Fibroblast of peridontal ligament (primary cell): ENCODE data around the gene DGKZ.
"Not testable (repeated sequence)": the region's sequence is repeated elsewhere in the genome, so short reads cannot be mapped to it uniquely, and the experiment has no call there.

ENCODE experiments used
- DNase-seq: peaks from one replicate; pipeline ENCODE4 v3.0.0-alpha.2; 2010; ENCODE audit errors: extremely low read depth

Gene DGKZ, protein sequence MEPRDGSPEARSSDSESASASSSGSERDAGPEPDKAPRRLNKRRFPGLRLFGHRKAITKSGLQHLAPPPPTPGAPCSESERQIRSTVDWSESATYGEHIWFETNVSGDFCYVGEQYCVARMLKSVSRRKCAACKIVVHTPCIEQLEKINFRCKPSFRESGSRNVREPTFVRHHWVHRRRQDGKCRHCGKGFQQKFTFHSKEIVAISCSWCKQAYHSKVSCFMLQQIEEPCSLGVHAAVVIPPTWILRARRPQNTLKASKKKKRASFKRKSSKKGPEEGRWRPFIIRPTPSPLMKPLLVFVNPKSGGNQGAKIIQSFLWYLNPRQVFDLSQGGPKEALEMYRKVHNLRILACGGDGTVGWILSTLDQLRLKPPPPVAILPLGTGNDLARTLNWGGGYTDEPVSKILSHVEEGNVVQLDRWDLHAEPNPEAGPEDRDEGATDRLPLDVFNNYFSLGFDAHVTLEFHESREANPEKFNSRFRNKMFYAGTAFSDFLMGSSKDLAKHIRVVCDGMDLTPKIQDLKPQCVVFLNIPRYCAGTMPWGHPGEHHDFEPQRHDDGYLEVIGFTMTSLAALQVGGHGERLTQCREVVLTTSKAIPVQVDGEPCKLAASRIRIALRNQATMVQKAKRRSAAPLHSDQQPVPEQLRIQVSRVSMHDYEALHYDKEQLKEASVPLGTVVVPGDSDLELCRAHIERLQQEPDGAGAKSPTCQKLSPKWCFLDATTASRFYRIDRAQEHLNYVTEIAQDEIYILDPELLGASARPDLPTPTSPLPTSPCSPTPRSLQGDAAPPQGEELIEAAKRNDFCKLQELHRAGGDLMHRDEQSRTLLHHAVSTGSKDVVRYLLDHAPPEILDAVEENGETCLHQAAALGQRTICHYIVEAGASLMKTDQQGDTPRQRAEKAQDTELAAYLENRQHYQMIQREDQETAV

DNA sequence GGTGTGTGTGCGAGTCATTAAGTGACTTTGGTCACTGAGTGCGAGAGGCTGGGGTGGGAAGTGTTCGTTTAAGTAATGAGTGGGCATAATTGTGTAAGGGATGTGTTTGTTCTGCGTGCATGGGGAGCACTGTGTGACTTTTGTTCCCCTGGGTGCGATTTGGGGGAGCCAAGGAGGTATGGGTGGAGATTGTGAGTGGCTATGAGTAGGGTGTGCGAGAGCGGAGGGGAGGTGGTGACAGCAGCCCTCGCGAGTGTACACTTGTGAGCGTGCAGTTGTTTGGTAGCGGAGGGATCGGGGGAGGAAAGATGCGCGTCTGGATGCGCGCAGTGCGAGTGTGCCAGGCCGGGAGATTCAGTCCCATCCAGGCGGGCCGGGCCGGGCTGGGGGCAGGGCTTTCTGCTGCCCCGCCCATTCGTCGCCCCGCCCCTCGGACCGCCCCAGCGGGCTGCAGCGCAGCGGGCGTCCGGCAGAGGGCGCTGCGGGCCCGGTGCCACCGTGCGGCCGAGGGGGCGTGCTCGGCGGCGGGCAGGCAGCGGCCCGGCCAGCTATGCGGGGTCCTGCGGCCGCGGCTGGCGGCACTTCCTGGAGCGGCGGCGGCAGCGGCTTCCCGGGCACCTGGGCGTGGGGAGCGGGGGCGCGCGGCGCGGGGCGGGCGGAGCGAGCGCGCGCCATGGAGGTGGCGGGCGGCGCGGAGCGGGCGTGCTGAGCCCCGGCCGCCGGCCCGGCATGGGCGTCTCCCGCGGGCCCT lies at the start of gene DGKZ:
DGKZ (plus strand) TSS at position 578 of the 751 bp plus-strand sequence. CDS start 197 bp downstream, outside the sequence.
- peak; percentile 65 for DNase-seq

DNA sequence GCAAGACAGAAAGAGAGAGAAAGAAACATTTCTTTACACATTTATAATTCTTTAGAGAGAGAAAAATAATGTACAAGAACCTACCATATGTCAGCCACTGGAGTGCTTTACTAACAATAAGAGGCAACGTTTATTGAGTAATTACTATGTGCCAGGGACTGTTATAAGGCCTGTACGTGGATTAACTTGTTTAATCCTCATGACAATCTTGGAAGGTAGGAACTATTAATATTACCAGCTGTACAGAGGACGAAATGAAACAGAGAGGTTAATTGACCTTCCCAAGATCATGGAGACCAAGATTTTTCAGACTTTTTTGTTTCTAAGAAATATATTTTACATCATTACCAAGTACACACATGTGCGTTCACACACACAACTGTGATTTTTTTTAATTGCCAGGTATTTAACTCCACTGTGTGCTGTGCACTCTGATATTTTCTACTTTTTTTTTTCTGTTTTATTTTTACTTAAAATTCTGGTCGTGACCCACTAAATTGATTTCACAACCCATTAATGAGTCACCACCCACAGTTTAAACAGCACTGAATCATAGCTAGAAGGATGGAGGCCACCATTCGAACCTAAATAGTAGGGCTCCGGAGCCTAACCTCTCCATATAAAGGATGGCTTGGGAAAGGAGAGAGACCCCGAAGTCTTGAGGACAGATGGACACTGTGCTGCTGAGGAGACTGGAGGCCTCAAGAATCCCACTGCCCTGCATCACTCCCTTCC lies 48.4 kb upstream of the DGKZ start:
- DNase-seq = peak; percentile 92

DNA sequence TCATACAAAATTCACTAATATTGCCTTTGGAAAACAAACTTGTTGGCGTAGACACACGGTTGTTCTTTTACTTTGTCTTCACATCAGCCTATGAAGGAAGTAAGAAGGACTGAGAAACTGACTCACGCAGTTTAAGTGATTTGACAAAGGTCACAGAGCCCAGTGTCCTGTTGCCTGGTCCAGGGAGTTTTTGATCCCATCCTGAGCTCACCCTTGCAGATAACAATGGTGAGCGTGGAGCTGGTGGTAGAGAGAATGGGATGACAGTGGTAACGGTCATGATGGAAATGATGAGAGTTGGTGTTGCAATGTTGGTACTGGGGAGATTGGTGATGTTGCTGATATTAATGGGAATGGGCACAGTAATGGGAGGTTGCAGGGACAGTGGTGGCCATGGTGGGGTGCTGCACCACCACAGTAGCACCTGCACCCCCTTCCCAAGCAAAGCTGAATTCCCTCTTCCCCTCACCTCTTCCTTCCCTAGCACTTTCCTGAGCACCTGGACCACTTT lies 47.8 kb upstream of the DGKZ start:
- no peak for DNase-seq

DNA sequence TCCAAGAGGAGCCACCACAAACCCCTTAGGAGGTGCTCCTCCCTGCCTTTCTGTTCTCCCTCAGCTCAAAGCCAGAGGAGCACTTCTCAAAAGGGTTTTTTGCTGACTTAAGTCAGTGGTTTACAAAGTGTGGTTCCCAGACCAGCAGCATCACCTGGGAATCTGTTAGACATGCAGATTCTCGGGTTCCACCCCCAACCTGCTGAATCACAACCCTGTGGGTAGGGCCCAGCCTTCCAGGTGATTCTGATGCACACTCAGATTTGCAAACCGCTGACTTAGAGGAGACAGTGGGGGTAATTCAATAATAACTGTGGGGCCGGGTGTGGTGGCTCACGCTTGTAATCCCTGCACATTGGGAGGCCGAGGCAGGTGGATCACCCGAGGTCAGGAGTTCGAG lies 47.0 kb upstream of the DGKZ start:
- no peak for DNase-seq

DNA sequence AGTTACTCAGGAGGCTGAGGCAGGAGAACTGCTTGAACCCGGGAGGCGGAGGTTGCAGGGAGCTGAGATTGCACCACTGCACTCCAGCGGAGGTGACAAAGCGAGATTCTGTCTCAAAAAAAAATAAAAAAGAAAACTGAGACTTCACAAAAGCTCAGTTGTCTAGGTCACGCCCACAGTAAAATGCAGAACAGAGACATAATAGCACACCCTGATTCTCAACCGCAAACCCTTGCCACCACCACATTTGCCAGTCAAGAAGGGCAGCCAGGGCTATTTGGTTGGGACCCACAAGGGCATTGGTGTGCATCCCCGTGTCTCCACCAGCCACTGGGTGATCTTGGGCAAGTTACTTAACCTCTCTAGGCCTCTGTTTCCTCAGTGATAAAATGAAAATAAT lies 44.4 kb upstream of the DGKZ start:
- no peak for DNase-seq

DNA sequence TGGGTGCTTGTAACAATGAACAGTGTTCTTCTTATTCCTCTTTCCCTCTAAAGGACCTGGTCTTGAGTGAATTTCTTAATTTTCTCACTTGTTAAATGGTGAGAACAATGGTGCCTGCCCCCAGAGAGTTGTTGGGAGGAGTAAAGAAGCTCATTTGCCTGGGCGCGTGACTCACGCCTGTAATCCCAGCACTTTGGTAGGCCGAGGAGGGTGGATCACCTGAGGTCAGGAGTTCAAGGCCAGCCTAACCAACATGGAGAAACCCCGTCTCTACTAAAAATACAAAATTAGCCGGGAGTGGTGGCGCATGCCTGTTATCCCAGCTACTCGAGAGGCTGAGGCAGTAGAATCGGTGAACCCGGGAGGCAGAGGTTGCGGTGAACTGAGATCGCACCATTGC lies 43.2 kb upstream of the DGKZ start:
- not testable (repeated sequence) for DNase-seq

DNA sequence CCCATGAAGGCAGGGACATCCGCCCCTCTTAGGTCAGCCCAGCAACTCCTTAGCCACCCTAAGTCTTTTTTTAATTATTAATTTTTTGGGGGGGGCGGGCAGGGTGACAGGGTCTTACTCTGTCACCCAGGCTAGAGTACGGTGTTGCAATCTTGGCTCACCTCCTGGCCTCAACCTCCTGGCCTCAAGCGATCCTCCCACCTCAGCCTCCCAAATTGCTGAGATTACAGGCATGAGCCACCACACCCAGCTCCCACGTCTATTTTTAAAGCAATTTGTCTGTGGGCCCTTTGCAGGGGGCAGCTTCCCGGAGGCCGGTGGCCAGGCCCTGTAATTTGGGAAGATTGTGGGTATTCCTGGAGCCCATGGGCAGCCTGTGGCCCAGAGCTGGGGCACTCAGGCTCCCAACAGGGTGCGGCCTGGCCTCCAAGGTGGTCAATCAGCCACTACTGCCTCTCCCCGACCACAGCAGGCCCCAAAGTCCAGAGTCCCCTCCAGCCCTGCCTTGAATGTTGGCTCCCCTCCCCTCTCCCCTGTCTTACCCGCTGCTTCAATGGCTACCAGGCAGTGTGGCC lies 42.6 kb upstream of the DGKZ start:
- no peak for DNase-seq

DNA sequence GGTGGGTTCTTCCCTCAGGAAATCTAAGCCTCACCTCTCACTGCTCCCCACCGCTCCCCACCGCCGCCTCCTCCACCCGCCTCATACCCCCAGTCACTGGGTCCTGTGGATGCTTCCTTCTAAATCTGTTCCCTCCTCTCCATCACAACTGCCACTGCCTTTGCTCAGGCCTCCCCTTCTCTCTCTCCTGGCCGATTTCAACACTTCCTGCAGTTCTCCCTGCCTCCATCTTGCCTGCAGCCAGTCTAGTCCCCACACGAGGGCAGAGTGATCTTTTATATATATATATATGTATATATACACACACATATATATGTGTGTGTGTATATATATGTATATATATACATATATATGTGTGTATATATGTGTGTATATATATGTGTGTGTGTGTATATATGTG lies 42.0 kb upstream of the DGKZ start:
- DNase-seq = no peak

DNA sequence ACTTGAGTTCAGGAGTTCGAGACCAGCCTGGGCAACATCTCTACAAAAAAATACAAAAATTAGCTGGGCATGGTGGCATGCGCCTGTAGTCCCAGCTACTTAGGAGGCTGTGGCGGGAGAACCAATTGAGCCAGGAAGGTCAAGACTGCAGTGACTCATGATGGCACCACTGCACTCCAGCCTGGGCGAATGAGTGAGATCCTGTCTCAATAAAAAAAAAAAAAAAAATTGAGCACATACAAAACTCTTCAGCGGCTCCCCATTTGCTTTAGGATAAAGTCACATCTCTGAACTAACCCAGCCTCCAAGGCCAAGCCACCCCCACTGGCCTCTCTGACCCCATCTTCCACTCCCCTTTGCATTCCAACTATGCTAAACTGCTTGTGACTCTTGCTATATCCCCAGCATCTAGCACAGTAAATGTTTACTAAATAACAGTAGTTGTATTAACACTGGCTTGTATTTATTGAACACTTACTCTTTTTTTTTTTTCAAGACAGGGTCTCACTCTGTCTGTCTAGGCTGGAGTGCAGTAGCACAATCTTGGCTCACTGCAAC lies 40.9 kb upstream of the DGKZ start:
- no peak for DNase-seq

DNA sequence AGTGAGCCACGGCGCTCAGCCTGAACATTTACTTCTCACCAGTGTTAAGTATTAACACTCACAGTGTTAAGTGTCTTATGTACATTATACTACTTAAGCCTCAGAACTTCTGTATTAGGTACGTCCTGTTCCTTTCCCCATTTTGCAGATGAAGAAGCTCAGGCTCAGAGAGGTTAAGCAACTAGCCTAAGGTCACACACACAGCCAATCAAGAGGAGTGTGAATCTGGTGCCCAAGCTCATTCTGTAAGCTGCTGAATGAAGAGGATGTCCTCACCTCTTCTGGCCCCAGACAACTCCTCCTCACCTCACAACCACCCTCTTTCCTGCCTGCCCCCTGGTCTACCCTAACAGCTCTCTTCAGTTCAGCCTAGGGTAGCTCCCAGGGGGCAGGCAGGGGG lies 39.9 kb upstream of the DGKZ start:
- no peak for DNase-seq

DNA sequence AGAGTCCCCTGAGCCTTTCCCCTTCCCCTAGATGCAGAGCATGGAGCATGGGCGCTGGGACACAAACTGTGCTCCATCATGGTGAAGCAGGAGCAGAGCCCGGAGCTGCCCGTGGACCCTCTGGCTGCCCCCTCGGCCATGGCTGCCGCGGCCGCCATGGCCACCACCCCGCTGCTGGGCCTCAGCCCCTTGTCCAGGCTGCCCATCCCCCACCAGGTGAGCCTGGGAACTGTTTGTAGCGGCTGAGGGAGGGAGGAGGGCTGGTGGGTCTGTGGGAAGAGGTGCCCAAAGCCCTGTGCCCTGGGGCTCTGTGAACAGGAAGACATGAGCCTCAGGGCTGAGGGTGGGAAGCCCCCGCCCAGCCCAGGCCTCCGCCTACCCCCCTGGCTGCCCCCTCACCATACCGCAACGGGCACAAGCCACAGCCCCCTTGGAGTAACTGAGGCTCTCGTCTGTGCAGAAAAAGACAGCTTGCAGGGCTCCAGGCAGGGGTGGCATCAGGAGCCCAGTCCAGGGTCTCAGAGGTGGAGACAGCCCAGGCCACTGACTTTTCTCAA lies 39.4 kb upstream of the DGKZ start:
- no peak for DNase-seq

DNA sequence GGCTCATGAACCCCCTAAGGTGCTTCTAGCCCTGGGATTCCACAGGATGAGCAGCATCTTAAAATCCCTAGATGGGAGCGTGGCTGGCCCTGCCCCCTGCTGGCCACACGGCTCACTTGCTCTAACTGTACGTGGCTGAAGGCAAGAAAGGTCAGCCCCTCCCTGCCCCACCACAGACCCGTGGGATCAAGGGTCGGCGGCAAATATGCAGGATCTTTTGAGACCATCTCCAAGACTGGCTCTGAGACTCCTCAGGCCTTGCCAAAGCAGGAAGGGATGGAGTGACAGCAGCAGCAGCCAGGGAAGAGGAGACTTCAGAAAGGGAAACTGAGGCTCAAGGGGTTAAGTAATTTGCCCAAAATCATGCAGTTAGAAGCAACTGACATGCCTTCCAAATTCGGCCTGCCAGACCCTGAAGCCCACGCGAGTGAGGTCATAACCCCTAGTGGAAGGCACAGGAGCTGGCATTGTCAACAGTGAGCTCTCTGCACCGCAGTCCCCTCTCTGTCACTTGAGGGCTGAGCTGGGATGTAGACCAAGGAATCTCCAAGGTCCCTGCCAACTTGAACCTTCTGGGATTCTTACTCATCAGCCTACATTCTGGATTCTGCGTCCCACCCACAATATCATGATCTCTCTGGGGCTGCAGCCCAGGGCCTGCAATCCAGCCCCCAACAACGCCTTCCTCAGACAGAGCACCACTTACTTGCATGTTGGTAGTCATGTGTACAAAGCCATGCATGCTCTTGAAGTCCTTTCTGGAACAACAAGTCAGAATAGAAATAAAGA lies 38.4 kb upstream of the DGKZ start:
- peak; percentile 71 for DNase-seq

DNA sequence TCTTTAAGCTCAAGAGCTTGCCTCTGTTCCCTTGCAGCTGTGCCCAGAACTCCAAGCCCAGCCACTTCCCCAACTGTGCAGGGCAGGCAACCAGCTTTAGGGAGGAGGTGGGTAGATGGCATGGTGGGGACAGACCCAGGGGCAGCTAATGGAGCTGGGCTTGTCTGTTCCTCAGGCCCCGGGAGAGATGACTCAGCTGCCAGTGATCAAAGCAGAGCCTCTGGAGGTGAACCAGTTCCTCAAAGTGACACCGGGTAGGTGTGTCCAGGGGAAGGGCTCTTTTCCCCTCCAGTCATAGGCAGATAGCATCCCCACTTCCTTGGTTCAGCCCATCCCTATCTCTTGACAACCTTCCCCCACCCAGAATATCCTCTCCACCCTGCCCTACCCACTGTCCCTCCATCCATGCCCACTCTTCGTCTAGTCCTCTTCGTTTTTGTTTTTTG lies 37.4 kb upstream of the DGKZ start:
- no peak for DNase-seq

DNA sequence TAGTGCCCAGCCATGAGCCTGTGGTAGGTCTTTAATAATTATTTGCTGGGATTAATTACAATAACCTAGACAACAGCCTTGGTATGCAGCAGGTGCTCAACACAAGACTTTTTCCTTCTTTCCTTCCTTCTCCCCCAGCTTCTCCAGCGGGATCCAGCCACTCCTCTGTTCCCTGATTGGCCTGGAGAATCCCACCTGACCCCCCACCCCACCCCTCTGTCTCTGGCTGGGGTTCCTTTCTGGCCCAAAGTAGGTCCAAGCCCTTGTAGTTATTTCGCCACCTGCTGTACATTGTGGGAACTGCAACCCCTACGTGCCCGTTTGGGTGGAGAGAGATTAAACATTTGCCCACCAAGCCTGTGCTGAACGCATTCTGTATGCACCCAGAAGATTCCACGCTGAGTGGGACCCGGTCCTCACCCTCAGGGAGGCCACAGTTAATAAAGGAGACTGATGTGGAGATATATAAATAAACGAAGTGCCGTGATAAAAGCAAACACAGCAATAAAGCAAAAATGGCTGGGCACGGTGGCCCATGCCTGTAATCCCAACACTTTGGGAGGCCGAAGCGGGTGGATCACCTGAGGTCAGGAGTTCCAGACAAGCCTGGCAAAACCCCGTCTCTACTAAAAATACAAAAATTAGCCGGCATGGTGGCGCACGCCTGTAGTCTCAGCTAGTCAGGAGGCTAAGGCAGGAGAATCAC lies 32.1 kb upstream of the DGKZ start:
- peak; percentile 81 for DNase-seq

DNA sequence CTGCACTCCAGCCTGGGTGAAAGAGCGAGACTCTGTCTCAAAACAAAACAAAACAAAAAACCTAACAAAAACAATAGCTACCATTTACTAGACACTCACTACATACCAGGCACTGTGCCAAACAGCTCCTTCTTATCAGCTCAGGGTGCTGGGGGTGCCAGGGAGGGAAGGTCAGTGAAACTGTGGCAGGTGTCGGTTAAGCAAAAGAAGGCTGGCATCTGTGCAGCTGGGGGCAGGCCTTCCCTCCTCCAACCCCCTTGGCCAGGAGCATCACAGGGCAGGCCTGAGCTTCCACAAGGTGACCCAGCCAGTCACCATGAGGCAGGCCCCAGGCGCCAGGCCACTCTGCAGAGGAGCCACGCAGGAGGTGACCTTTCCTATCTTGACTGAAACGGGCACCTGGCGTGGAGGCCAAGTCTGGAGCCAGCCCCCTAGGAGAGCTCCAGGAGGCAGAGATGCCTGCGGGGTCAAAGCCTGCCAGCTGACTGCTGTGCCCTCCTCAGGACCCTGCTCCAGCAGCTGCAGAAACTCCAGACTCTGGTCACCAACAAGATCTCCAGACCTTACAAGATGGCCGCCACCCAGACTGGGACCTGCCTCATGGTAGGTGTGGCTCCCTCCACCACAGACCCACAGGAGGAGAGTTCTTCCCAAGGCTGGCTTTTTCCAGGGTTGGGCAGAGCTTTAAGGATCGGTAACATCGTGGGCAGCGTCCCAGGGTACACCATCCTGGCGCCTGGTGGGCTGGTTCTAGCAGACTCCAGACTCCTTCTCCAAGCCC lies 31.3 kb upstream of the DGKZ start:
- DNase-seq = no peak

DNA sequence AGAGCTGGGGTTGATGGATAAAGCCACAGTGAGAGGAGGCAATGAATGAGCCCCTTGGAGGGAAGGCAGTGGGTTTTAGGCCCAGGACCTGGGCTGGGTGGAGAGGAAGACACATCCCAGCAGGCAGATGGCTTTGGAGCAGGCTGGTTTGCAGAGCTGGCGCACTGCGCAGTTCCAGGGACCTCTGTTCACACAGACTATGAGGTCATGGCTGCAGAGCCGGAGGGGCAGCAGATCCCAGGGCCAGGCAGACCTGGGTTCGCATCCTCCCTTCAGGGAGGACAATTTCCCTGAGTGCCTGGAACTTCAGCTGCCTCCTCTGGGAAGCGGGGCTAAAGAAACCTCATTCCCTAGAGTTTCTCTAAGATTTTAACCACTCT lies 28.2 kb upstream of the DGKZ start:
- DNase-seq = no peak

DNA sequence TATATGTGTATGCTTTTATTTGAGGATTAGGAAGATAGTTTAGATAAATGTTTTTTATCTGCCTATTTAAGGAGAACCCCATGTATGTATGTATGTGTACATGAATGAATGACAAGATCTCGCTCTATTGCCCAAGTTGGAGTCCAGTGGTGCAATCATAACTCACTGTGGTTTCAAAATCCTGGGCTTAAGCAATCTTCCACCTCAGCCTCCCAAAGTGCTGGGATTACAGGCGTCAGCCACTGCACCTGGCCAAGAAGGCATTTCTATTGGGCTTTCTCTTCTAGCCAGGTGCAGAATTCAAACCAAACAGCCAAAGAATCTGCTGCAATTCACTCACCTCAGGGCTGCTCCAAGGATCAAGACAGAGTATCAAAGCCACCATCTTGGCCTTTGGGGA lies 25.5 kb upstream of the DGKZ start:
- peak; percentile 46 for DNase-seq

DNA sequence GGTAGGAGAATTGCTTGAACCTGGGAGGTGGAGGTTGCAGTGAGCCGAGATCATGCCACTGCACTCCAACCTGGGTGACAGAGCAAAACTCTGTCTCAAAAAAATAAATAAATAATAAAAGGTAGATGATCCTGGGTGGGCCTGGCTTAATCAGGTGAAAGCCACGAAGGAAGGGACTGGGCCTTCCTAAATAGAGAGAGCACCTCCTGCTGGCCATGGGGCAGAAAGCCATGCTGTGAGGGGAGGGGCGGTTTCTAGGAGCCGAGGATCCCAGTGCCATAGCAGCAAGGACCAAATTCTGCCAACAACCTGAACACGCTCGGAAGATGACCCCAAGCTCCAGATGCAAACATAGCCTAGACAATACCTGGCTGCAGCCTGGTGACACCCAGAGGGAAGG lies 24.5 kb upstream of the DGKZ start:
- peak; percentile 38 for DNase-seq
